ENCODE results near the gene AFF3. TPM values are rescaled to one million over a fixed set of nuclear protein-coding genes. Genes with fewer than 3 reads are reported as not detected.

The AFF3 gene
- total and polyA plus RNA-seq, 2 of the 8 experiments (the other 6 are each of a cell fraction or from before 2014, with no cell fraction given): 0.27 to 3.0 TPM

DNA sequence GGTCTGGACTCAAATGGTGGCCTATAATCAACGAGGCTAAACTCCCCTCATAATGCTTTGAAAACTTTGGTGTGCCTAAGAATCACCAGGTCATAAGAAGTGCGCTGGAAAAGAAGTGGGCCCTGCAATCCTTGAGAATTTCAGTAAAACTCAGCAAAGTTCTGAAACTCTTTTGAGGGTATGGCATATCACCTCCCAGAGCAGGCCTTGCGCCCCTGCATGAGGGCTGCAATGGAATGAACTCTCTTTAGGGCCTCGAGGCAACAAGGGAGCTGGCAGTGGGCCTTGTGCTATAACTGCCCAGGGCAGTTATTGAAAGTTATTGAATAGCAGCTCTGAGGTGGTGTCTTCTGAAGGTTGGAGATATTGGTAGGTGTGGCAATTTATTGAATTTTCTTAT lies 34.5 kb upstream of the AFF3 start:
- Histone ChIP-seq H2BK12ac (ENCODE audit: low read depth, low read length) (no peak overlapping the region), H3K27ac (ENCODE audit: low read depth, low read length) (no peak overlapping the region), H2AK5ac (ENCODE audit: low read depth, low read length) (no peak overlapping the region), H3K14ac (ENCODE audit: insufficient read length) (no peak overlapping the region), H3K79me2 (ENCODE audit: control insufficient read depth in 1 of 2, insufficient read depth in 2 of 2, low read length in 2 of 2) (no peaks in the 10 kb centered on the region), H3K36me3 (ENCODE audit: control insufficient read depth in 2 of 4, insufficient read depth in 4 of 4, low read length in 3 of 4) (no peaks in the 10 kb centered on the region), H3K23ac (ENCODE audit: insufficient read length) (no peak overlapping the region), H2BK120ac (replicated peaks; ENCODE audit: low read depth, low read length) (no peak overlapping the region), H4K8ac (ENCODE audit: extremely low read depth, insufficient read depth, low read length) (no peak overlapping the region), H3K79me1 (ENCODE audit: low read depth, low read length) (no peaks in the 10 kb centered on the region), H3K18ac (ENCODE audit: extremely low read depth, low read length) (no peak overlapping the region), H3K27me3 (replicated peaks in 1 of 4; ENCODE audit: control insufficient read depth in 3 of 4, extremely low read depth in 1 of 4, insufficient read depth in 3 of 4, low read length in 3 of 4) (peaks cover 2 to 24% (median 17%) of the 10 kb centered on the region in 4 experiments), H2AFZ (ENCODE audit: low read length) (no peak overlapping the region), H2BK5ac (ENCODE audit: low read depth, low read length) (no peak overlapping the region), H4K91ac (replicated peaks; ENCODE audit: insufficient read length, low read length) (no peak overlapping the region), H3K56ac (replicated peaks; ENCODE audit: insufficient read length, low read depth, low read length) (no peak overlapping the region), H3K23me2 (ENCODE audit: low read depth, low read length) (no peaks in the 10 kb centered on the region), H3K4me3 (ENCODE audit: extremely low read depth in 1 of 4, insufficient read depth in 2 of 4, low read depth in 3 of 4, low read length in 4 of 4) (no peak overlapping the region), H4K5ac (ENCODE audit: insufficient read length, low read depth, low read length) (no peak overlapping the region), H3K9ac (replicated peaks in 1 of 4; ENCODE audit: extremely low read depth in 1 of 4, low read depth in 3 of 4, low read length in 3 of 4) (no peak overlapping the region), H2BK15ac (ENCODE audit: low read length) (no peak overlapping the region), H3K4ac (replicated peaks; ENCODE audit: insufficient read length, low read depth, low read length) (no peak overlapping the region), H4K20me1 (replicated peaks in 1 of 2; ENCODE audit: control insufficient read depth in 1 of 2, insufficient read depth in 2 of 2, low read length in 2 of 2) (no peaks in the 10 kb centered on the region), H2BK20ac (ENCODE audit: low read length) (no peak overlapping the region), H3K4me1 (replicated peaks in 1 of 4; ENCODE audit: control insufficient read depth in 3 of 4, insufficient read depth in 4 of 4, low read length in 3 of 4) (peaks cover 0 to 3% (median 1%) of the 10 kb centered on the region in 4 experiments; a peak in 4 of 7 replicates), H3K4me2 (ENCODE audit: insufficient read depth in 1 of 2, low read depth in 2 of 2, low read length in 2 of 2) (no peak overlapping the region), H3K9me3 (ENCODE audit: insufficient read depth in 2 of 2, low read depth in 1 of 2, low read length in 1 of 2) (no peaks in the 10 kb centered on the region)
- TF ChIP-seq TBP (IDR thresholded peaks at IDR 0.05; ENCODE audit: low read depth, low read length) (no peak), CBX8 (IDR thresholded peaks at IDR 0.05; ENCODE audit: borderline replicate concordance, low read depth, low read length) (no peak), RNF2 (IDR thresholded peaks at IDR 0.05; ENCODE audit: borderline replicate concordance, low read depth, low read length, missing control alignments, poor library complexity, severe bottlenecking) (no peak), POLR2AphosphoS5 (IDR thresholded peaks at IDR 0.05; ENCODE audit: low read depth, low read length) (no peak), GABPA (IDR thresholded peaks at IDR 0.05; ENCODE audit: borderline replicate concordance, insufficient read depth, low read length) (no peak), KDM1A (IDR thresholded peaks at IDR 0.05; ENCODE audit: borderline replicate concordance, low read length) (no peak), JUND (IDR thresholded peaks at IDR 0.05; ENCODE audit: low read length) (no peak), RXRA (IDR thresholded peaks at IDR 0.05; ENCODE audit: insufficient read depth, low read depth, low read length) (no peak), RAD21 (IDR thresholded peaks at IDR 0.05 in 1 of 2, conservative IDR thresholded peaks at IDR 0.05 in 1 of 2; ENCODE audit: low read depth in 2 of 2, low read length in 2 of 2) (no peak), NRF1 (IDR thresholded peaks at IDR 0.05; ENCODE audit: low read depth, low read length) (no peak), SRF (IDR thresholded peaks at IDR 0.05; ENCODE audit: low read depth, low read length) (no peak), TCF12 (IDR thresholded peaks at IDR 0.05; ENCODE audit: low read depth, low read length) (no peak), SIN3A (conservative IDR thresholded peaks at IDR 0.05 in 1 of 2, IDR thresholded peaks at IDR 0.05 in 1 of 2; ENCODE audit: low read depth in 1 of 2, low read length in 2 of 2) (no peak)
- ChIA-PET POLR2A (ENCODE audit: partially characterized antibody) (no interaction called here), CTCF (ENCODE audit: partially characterized antibody) (interaction anchor here (0.6 to 1.9 kb wide), 3 partner anchors 45 to 69 kb away, joined by 3 to 9 read pairs (median 3); no protein-coding TSS in a partner anchor)
- DNase-seq (ENCODE audit: low read depth in 1 of 2, low spot score in 2 of 2) (no peak), FAIRE-seq (no peak)
- WGBS, 2 experiments (ENCODE audit: extremely low coverage in 1 of 2, insufficient coverage in 1 of 2, insufficient read length in 1 of 2, insufficient replicate concordance in 2 of 2, low coverage in 1 of 2, low lambda C conversion rate in 2 of 2, missing lambda C conversion rate in 1 of 2): 93% methylated on average over 4 of the region's 4 CpGs; no CpG with 5 or more reads in 1 of the 2 experiments
